A549 treated with AZD2906 at 1 μM for 4 hours (cell line): ENCODE results near the gene SLC9A8. TPM values are rescaled to one million over a fixed set of nuclear protein-coding genes. Genes with fewer than 3 reads are reported as not detected.

Experiments
- total RNA-seq: library from RNA; stranded (reverse); fragments of 200-300 nt; extraction: Qiagen RNA extraction; gene quantifications from 5 replicates; pipeline ENCODE4 v1.2.3, GENCODE V29; 2022

SLC9A8 gene
- total RNA-seq, result 7.4 to 9.0 TPM (median 8.6 TPM) in 5 replicates

GRCh38 chr20:49812507-49813304 is at the start of gene SLC9A8:
TSS of gene SLC9A8 (plus strand) at chr20:49812828. CDS start at chr20:49812923, 95 bp downstream.

GRCh38 chr20:49915380-49916145 is 102.9 kb downstream of the SLC9A8 start, which contains the start of gene SPATA2:
TSS of gene SPATA2 (minus strand) at chr20:49915529. CDS start at chr20:49908490, 7,039 bp downstream.

GRCh38 chr20:49936153-49937026 is 123.8 kb downstream of the SLC9A8 start, which contains the start of gene RNF114:
TSS of gene RNF114 (plus strand) at chr20:49936397. CDS start at chr20:49936413, 16 bp downstream.

Other genes with a start within 250 kb of the SLC9A8 start
- 0.01 to 0.03 TPM (median 0.02 TPM) in 4 of 5 replicates, not detected in the other for gene PTGIS, start 244.7 kb upstream of the SLC9A8 start, total RNA-seq
- gene B4GALT5, start 99.0 kb upstream of the SLC9A8 start, total RNA-seq, result 47.9 to 62.5 TPM (median 59.7 TPM) in 5 replicates
- 6.9 to 8.6 TPM (median 8.2 TPM) in 5 replicates for gene SPATA2, start 102.7 kb downstream of the SLC9A8 start, total RNA-seq
- gene RNF114, start 123.6 kb downstream of the SLC9A8 start, total RNA-seq, result 53.7 to 61.6 TPM (median 58.4 TPM) in 5 replicates
- gene SNAI1, start 170.2 kb downstream of the SLC9A8 start, total RNA-seq, result 8.2 to 12.9 TPM (median 11.8 TPM) in 5 replicates